ENCODE results near the gene HLA-F.

GRCh38 chr6:29741592-29741991 is 18.4 kb downstream of the HLA-F start:
- TF ChIP-seq CTCF (IDR thresholded peaks at IDR 0.05) (no peak), POLR2A (IDR thresholded peaks at IDR 0.05) (no peak)

Data from esophagus squamous epithelium (tissue), 4 donors.